ENCODE data around the gene SNX25. TPM values are rescaled to one million over a fixed set of nuclear protein-coding genes. Genes with fewer than 3 reads are reported as not detected.

Gene SNX25
- total RNA-seq, 1 donor from 2014 or later = 40.6 TPM

- no peak overlapping the region for H3K4me3 ChIP-seq (ENCODE audit: low read depth, low read length)
- TF ChIP-seq CTCF (conservative IDR thresholded peaks at IDR 0.05; ENCODE audit: low read depth, low read length) = no peak
- DNase-seq (ENCODE audit: low read depth) = no peak
These were observed 182.8 kb downstream of the SNX25 start for GRCh38 chr4:185392156-185392555.

DNA sequence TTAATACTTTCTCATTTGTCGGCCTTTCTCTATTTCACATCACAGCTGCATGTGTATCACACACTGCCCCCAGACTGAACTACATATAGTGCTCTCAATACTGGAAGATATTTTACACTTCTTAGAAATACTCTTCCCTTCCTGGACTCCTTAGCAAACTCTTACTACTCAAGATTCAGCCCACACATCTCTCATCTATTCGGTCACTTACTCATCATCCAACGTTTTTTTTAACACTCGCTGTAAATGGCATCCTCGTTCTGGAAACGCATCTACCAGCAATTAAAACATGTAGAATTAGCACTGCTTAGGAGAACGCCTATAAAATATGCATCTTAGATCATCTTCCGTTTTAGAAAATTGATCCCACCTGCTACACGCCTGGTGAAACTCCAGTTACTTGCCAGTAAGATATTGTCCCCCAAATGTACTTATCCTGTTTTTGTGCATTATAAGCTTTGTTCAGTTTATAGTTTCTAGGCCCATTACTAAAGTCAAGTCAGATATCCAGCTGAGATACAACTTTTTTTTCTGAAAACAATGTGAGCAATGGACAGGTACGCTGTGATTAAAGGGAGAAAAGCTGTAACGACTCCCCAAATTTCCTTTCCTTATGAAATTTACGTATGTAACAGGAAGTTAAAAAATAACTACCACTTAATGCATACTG lies 185.3 kb downstream of the SNX25 start:
- no peak for DNase-seq (ENCODE audit: low read depth)

DNA sequence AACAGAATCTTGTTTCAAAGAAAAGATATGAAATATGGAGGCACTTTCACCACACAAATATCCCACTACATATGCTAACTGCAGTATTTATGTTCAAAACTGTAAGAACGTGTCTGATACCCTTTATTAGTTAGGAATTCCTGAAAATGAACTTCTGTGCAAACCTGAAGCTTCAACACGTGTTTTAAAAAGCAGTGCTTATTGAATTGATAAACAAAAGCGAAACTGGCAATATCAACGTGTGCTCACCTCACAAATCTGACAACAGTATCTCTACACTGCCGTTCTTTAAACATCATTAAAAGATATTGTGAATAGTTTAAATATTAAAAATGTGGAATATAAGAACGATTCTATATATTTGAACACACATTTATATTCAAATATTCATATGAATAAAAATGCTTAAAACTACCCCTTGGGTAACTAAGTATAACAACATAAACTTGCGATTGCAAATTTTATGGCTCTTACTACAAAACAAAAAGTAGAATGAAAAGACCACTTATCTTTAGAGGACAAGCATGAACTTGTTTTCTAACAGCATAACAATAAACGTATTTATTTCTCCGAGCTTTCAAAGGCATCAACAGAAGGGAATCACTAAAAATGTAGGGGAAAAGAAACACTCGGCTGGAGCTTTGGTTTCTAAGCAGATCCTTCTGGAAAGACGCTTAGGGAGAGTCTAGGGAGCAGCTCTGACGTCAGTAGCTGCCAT lies 186.0 kb downstream of the SNX25 start, which contains the start of gene LRP2BP:
LRP2BP (minus strand) TSS at position 687 of the 718 bp plus-strand sequence. CDS start 17,738 bp downstream, outside the sequence.
- peak; percentile 42 for DNase-seq (ENCODE audit: low read depth)
- no peak for TF ChIP-seq CTCF (conservative IDR thresholded peaks at IDR 0.05; ENCODE audit: low read depth, low read length)
- peak within 1 kb of the TSS; percentile 74 for H3K4me3 ChIP-seq (ENCODE audit: low read depth, low read length)

More for the DNA sequence above, 185.3 kb downstream of the SNX25 start:
- no peak for TF ChIP-seq CTCF (conservative IDR thresholded peaks at IDR 0.05; ENCODE audit: low read depth, low read length)
- peak overlapping the region; percentile 74 for H3K4me3 ChIP-seq (ENCODE audit: low read depth, low read length)

DNA sequence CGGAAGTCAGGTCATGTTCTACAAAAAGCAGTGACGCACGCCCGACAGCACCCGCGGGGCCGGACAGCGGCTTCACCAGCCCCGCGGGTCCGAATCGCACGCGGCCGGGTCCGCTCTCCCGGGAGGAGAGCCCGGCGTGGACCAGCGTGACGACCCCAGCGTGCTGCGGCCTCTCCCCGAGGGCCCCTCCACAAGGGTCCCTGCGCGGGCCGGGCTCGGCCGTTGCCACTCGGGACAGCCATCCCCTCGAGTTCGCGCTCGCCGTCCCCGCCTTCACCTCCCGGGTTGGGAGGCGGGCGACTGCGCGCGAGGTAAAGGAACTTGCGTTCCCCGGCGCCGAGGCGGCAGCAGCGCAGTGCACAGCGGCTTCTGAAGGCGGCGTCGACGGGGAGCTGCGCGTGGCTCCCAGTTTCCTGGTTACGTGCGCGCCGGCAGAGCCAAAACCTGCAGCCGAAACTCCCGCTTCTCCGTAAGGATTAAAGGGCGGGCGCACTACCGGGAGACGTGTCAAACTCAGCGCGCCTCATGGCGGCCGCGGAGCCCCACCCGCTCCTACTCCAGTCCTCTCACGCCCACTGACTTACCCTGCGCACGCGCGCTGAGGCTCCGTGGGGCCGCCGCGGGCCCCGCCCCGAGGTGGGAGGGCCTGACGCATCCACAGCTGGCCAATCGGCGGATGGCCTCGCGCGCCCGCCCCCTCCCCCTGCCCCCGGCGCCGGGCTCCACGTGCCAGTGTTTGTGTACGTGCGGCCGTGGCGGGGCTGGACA lies 186.7 kb downstream of the SNX25 start:
- H3K4me3 ChIP-seq (ENCODE audit: low read depth, low read length) = peak overlapping the region; percentile 74
- peak; percentile 70 for DNase-seq (ENCODE audit: low read depth)
- no peak for TF ChIP-seq CTCF (conservative IDR thresholded peaks at IDR 0.05; ENCODE audit: low read depth, low read length)

DNA sequence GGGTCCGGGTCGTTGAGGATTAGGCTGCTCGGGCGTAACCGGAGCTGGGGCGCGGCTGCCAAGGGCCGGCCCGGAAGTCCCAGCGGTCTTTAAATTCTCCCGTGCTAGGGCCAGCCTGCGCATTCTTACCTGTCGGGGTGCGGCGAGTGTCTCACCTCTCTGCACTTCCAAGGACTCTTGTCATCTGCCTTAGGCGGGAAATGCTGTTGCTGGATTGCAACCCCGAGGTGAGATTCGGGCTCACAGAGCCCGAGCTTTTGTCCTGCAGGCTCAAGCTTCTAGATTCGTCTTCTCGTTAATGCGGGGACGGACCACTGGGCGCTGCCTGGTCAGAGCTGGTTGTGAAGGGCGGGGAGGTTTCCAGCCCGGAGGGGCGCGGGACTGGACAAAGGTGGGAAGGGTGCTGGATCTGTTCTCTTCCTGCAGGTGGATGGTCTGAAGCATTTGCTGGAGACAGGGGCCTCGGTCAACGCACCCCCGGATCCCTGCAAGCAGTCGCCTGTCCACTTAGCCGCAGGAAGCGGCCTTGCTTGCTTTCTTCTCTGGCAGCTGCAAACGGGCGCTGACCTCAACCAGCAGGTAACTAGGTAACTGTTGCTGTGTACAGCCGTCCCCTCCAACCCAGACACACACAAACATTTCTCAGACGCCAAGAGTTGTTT lies 187.5 kb downstream of the SNX25 start, which contains the start of gene ANKRD37:
ANKRD37 (plus strand) TSS at position 118 of the 662 bp plus-strand sequence; CDS start at position 201, 83 bp downstream.
- peak; percentile 37 for DNase-seq (ENCODE audit: low read depth)
- peak within 1 kb of the TSS; percentile 74 for H3K4me3 ChIP-seq (ENCODE audit: low read depth, low read length)
- TF ChIP-seq CTCF (conservative IDR thresholded peaks at IDR 0.05; ENCODE audit: low read depth, low read length) = no peak

- no peak for DNase-seq (ENCODE audit: low read depth)
- H3K4me3 ChIP-seq (ENCODE audit: low read depth, low read length) = peak overlapping the region; percentile 16
- no peak for TF ChIP-seq CTCF (conservative IDR thresholded peaks at IDR 0.05; ENCODE audit: low read depth, low read length)
These were observed 189.2 kb downstream of the SNX25 start for GRCh38 chr4:185398618-185399017.
